H9 (cell line): Measurements from ENCODE around the gene C16orf95. TPM values are rescaled to one million over a fixed set of nuclear protein-coding genes. Genes with fewer than 3 reads are reported as not detected.

ENCODE experiments used
- DNase-seq: peaks from one replicate; pipeline ENCODE4 v3.0.0-alpha.2; 2017
- H2AFZ ChIP-seq: one replicate; pipeline ENCODE4 v1.6.1; 2013; ENCODE audit warnings: mild to moderate bottlenecking, low read length, control low read depth, moderate library complexity
- H2AK5ac ChIP-seq: 2 replicates; pipeline ENCODE4 v1.6.1; 2013; ENCODE audit warnings: low read length, control low read depth, mixed read lengths; ENCODE audit not compliant: insufficient read length
- H2BK120ac ChIP-seq: one replicate; pipeline ENCODE4 v1.6.1; 2013; ENCODE audit warnings: low read depth, mild to moderate bottlenecking, low read length, control low read depth, inconsistent platforms; ENCODE audit not compliant: poor library complexity, severe bottlenecking
- H2BK12ac ChIP-seq: 2 replicates; pipeline ENCODE4 v1.6.1; 2013; ENCODE audit warnings: low read length, control low read depth, mixed read lengths, low read depth; ENCODE audit not compliant: insufficient read length
- H2BK15ac ChIP-seq: 2 replicates; pipeline ENCODE4 v1.6.1; 2013; ENCODE audit warnings: low read depth, low read length, control low read depth
- H2BK20ac ChIP-seq: one replicate; pipeline ENCODE4 v1.6.1; 2013; ENCODE audit warnings: low read depth, mild to moderate bottlenecking, low read length, control low read depth, inconsistent platforms; ENCODE audit not compliant: poor library complexity, severe bottlenecking
- H2BK5ac ChIP-seq: 2 replicates; pipeline ENCODE4 v1.6.1; 2013; ENCODE audit warnings: low read length, control low read depth, mixed read lengths; ENCODE audit not compliant: insufficient read length
- H3K14ac ChIP-seq: 2 replicates; pipeline ENCODE4 v1.6.1; 2013; ENCODE audit warnings: low read length, control low read depth; ENCODE audit not compliant: insufficient read depth
- H3K18ac ChIP-seq: 2 replicates; pipeline ENCODE4 v1.6.1; 2013; ENCODE audit warnings: low read depth, mild to moderate bottlenecking, mixed read lengths, low read length, control low read depth; ENCODE audit not compliant: insufficient read length
- H3K23ac ChIP-seq: 2 replicates; pipeline ENCODE4 v1.6.1; 2013; ENCODE audit warnings: low read length, control low read depth, mixed read lengths, low read depth; ENCODE audit not compliant: insufficient read length
- H3K23me2 ChIP-seq: 2 replicates; pipeline ENCODE4 v1.6.1; 2013; ENCODE audit warnings: low read depth, mild to moderate bottlenecking, mixed read lengths, low read length, control low read depth; ENCODE audit not compliant: insufficient read length, poor library complexity, severe bottlenecking
- H3K27ac ChIP-seq: 2 replicates; pipeline ENCODE4 v1.5.1; 2013; ENCODE audit warnings: low read length, control low read depth, mixed read lengths, low read depth; ENCODE audit not compliant: insufficient read length
- H3K27me3 ChIP-seq: 2 replicates; pipeline ENCODE4 v1.6.1; 2013; ENCODE audit warnings: low read length, control low read depth, inconsistent platforms; ENCODE audit not compliant: insufficient read depth
- H3K4ac ChIP-seq: 2 replicates; pipeline ENCODE4 v1.6.1; 2013; ENCODE audit warnings: low read depth, mild to moderate bottlenecking, control low read depth, inconsistent platforms, low read length, moderate library complexity
- H3K4me1 ChIP-seq: 2 replicates; pipeline ENCODE4 v1.6.1; 2013; ENCODE audit warnings: low read length, control low read depth, inconsistent platforms; ENCODE audit not compliant: insufficient read depth
- H3K4me2 ChIP-seq: 2 replicates; pipeline ENCODE4 v1.6.1; 2013; ENCODE audit warnings: low read length, control low read depth, mixed read lengths; ENCODE audit not compliant: insufficient read length, insufficient read depth
- H3K56ac ChIP-seq: 2 replicates; pipeline ENCODE4 v1.6.1; 2013; ENCODE audit warnings: low read depth, mild to moderate bottlenecking, mixed read lengths, low read length, control low read depth; ENCODE audit not compliant: insufficient read length
- H3K79me1 ChIP-seq: 2 replicates; pipeline ENCODE4 v1.6.1; 2013; ENCODE audit warnings: low read depth, mild to moderate bottlenecking, moderate library complexity, low read length, control low read depth, inconsistent platforms; ENCODE audit not compliant: insufficient read depth, poor library complexity, severe bottlenecking
- H3K79me2 ChIP-seq: 2 replicates; pipeline ENCODE4 v1.6.1; 2013; ENCODE audit warnings: low read length, control low read depth, inconsistent platforms; ENCODE audit not compliant: insufficient read depth
- H3K9ac ChIP-seq: 2 replicates; pipeline ENCODE4 v1.6.1; 2013; ENCODE audit warnings: low read length, control low read depth, mixed read lengths; ENCODE audit not compliant: insufficient read length; ENCODE audit errors: extremely low read depth
- H3K9me3 ChIP-seq: one replicate; pipeline ENCODE4 v1.6.1; 2013; ENCODE audit warnings: low read depth, low read length, inconsistent platforms; ENCODE audit not compliant: control insufficient read depth
- H3T11ph ChIP-seq: one replicate; pipeline ENCODE4 v1.6.1; 2013; ENCODE audit warnings: mild to moderate bottlenecking, low read length, control low read depth, inconsistent platforms
- H4K20me1 ChIP-seq: one replicate; pipeline ENCODE4 v1.6.1; 2013; ENCODE audit not compliant: control insufficient read depth, insufficient read length, insufficient read depth
- H4K5ac ChIP-seq: 2 replicates; pipeline ENCODE4 v1.6.1; 2013; ENCODE audit warnings: low read depth, mild to moderate bottlenecking, mixed read lengths, low read length, control low read depth; ENCODE audit not compliant: insufficient read length
- H4K8ac ChIP-seq: replicated peaks from 2 replicates; pipeline ENCODE4 v1.6.1; 2013; ENCODE audit warnings: low read length, control low read depth, mixed read lengths, low read depth; ENCODE audit not compliant: insufficient read length
- H4K91ac ChIP-seq: 2 replicates; pipeline ENCODE4 v1.6.1; 2013; ENCODE audit warnings: low read depth, mild to moderate bottlenecking, moderate library complexity, mixed read lengths, low read length, control low read depth; ENCODE audit not compliant: insufficient read length
- H3K27ac Mint-ChIP-seq, 3 experiments: 2 replicates in 2 of 3; 3 replicates in 1 of 3; pipeline ENCODE4 v1.8.0; 2020 to 2021; ENCODE audit warnings: mixed read lengths in 3 of 3, mild to moderate bottlenecking in 1 of 3, moderate library complexity in 1 of 3
- H3K27me3 Mint-ChIP-seq: 2 replicates; pipeline ENCODE4 v1.8.0; 2021; ENCODE audit warnings: low read depth, mild to moderate bottlenecking, moderate library complexity, mixed read lengths
- H3K36me3 Mint-ChIP-seq, 3 experiments: 2 replicates in 2 of 3; 3 replicates in 1 of 3; pipeline ENCODE4 v1.8.0; 2020 to 2021; ENCODE audit warnings: low read depth in 3 of 3, mixed read lengths in 3 of 3; ENCODE audit not compliant: insufficient read depth in 1 of 3
- H3K4me1 Mint-ChIP-seq, 2 experiments: 2 replicates each; pipeline ENCODE4 v1.8.0; 2020; ENCODE audit warnings: mixed read lengths in 2 of 2
- H3K4me3 Mint-ChIP-seq, 2 experiments: 2 replicates in 1 of 2; 3 replicates in 1 of 2; pipeline ENCODE4 v1.8.0; 2020 to 2021; ENCODE audit warnings: mild to moderate bottlenecking in 2 of 2, mixed read lengths in 2 of 2, moderate library complexity in 1 of 2
- H3K9me3 Mint-ChIP-seq, 2 experiments: 2 replicates in 1 of 2; 3 replicates in 1 of 2; pipeline ENCODE4 v1.8.0; 2020; ENCODE audit warnings: mild to moderate bottlenecking in 2 of 2, mixed read lengths in 2 of 2, moderate library complexity in 1 of 2
- WGBS: extraction: QIAGEN DNeasy Blood & Tissue Kit; methylation state at CpG from one replicate; pipeline ENCODE4 v1.1.7; 2013; ENCODE audit warnings: missing lambda C conversion rate, low lambda C conversion rate, mixed read lengths; ENCODE audit not compliant: insufficient read length; ENCODE audit errors: extremely low coverage; 5-methylcytosine and 5-hydroxymethylcytosine counted together
- total RNA-seq: library from RNA; stranded (reverse); gene quantifications from 2 replicates; pipeline ENCODE4 v1.2.1, GENCODE V29; 2021
- TF ChIP-seq, protein P1 (sequence below): fragments of 200-600 bp; sonication (generic); conservative IDR thresholded peaks from 3 replicates; pipeline ENCODE4 v1.8.0; 2021; ENCODE audit warnings: antibody characterized with exemption, mild to moderate bottlenecking

The C16orf95 gene
- total RNA-seq, 1 experiment from 2014 or later, result 5.6 TPM

DNA sequence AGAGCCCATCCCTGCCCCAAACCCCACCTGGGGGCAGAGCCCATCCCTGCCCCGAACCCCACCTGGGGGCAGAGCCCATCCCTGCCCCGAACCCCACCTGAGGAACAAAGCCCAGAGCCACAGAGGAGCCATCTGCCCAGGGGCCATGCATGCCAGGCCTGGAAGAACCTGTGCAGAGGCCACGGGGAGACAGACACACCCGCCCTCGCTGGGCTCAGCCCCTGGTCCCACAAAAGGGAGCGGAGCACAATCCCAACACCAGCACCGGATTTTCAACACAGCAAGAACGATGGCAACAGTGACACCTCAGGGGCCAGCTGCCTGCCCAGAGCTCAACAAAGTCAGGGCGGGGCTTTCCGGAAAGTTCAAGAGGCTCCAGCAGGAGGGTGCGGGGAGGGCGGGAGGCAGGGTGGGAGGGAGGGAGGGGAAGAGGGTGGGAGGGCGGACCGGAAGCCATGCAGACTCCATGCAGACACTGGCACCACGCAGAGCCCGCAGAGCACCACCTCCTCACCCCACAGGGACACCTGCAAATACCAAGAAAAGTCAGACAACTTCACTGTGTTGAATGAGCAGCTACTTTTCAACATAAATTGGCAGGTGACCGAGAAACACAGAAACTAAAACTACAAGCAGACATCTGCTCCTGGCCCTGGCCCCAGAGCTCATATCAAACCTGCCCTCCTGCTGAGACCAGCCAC is 27.9 kb upstream of the C16orf95 start:
- Histone ChIP-seq H2BK20ac (no peak overlapping the region), H3K9ac (no peak overlapping the region), H4K8ac (no peak overlapping the region), H3K4me2 (no peak overlapping the region), H2BK5ac (no peak overlapping the region), H4K91ac (no peak overlapping the region), H3K23ac (no peak overlapping the region), H2BK12ac (no peak overlapping the region), H4K20me1 (no peaks in the 10 kb centered on the region), H3K14ac (no peak overlapping the region), H3K23me2 (no peaks in the 10 kb centered on the region), H2BK15ac (no peak overlapping the region), H3K79me2 (no peaks in the 10 kb centered on the region), H3K4ac (no peak overlapping the region), H3K9me3 (no peaks in the 10 kb centered on the region), H3T11ph (no peak overlapping the region), H3K79me1 (peaks cover 3% of the 10 kb centered on the region), H3K27me3 (no peaks in the 10 kb centered on the region), H2BK120ac (no peak overlapping the region), H2AFZ (no peak overlapping the region), H4K5ac (no peak overlapping the region), H3K56ac (no peak overlapping the region), H3K4me1 (no peaks in the 10 kb centered on the region; the same call in 1 of the 2 replicates), H3K27ac (no peak overlapping the region), H2AK5ac (no peak overlapping the region), H3K18ac (no peak overlapping the region)
- Mint-ChIP-seq H3K9me3 (no peaks in the 10 kb centered on the region), H3K4me1 (peaks cover 9 to 29% of the 10 kb centered on the region in 2 experiments), H3K27ac (peak overlapping the region; percentile 3 to 93 (median 80); a peak in 6 of 7 replicates), H3K27me3 (no peaks in the 10 kb centered on the region), H3K4me3 (no peak overlapping the region; a peak in 1 of 5 replicates), H3K36me3 (peaks cover 6 to 17% (median 6%) of the 10 kb centered on the region in 3 experiments; a peak in 6 of 7 replicates)
- WGBS, result no CpG with 5 or more reads among the region's 17 CpGs
- TF ChIP-seq, protein P1, sequence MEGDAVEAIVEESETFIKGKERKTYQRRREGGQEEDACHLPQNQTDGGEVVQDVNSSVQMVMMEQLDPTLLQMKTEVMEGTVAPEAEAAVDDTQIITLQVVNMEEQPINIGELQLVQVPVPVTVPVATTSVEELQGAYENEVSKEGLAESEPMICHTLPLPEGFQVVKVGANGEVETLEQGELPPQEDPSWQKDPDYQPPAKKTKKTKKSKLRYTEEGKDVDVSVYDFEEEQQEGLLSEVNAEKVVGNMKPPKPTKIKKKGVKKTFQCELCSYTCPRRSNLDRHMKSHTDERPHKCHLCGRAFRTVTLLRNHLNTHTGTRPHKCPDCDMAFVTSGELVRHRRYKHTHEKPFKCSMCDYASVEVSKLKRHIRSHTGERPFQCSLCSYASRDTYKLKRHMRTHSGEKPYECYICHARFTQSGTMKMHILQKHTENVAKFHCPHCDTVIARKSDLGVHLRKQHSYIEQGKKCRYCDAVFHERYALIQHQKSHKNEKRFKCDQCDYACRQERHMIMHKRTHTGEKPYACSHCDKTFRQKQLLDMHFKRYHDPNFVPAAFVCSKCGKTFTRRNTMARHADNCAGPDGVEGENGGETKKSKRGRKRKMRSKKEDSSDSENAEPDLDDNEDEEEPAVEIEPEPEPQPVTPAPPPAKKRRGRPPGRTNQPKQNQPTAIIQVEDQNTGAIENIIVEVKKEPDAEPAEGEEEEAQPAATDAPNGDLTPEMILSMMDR, result no peak
- peak; percentile 39 for DNase-seq
